Activated naive CD4-positive, alpha-beta T cell treated with anti-CD3 and anti-CD28 coated beads, Interleukin-2, amount 10 ng/mL, durations not matched to agents 7 days and 5 days (primary cell): ENCODE results near the gene COL5A1.

Experiments
- CTCF ChIA-PET: fragments of 350-600 bp; sonication (Branson Sonifier 250); formaldehyde crosslinking; loops from one replicate; lab custom pipeline; 2021; ENCODE audit warnings: antibody characterized with exemption; lab: Charles Lee
- DNase-seq: peaks from one replicate; pipeline ENCODE4 v3.0.0-alpha.2; 2020
- H3K27ac Mint-ChIP-seq: one replicate; pipeline ENCODE4 v1.8.0; 2021; ENCODE audit warnings: mild to moderate bottlenecking, moderate library complexity, mixed read lengths
- H3K27me3 Mint-ChIP-seq: one replicate; pipeline ENCODE4 v1.8.0; 2021; ENCODE audit warnings: mild to moderate bottlenecking, mixed read lengths
- H3K36me3 Mint-ChIP-seq: one replicate; pipeline ENCODE4 v1.8.0; 2021; ENCODE audit warnings: mixed read lengths
- H3K4me1 Mint-ChIP-seq: one replicate; pipeline ENCODE4 v1.8.0; 2021; ENCODE audit warnings: mixed read lengths
- H3K4me3 Mint-ChIP-seq: one replicate; pipeline ENCODE4 v1.8.0; 2021; ENCODE audit warnings: mild to moderate bottlenecking, moderate library complexity, mixed read lengths
- H3K9me3 Mint-ChIP-seq: one replicate; pipeline ENCODE4 v1.8.0; 2021; ENCODE audit warnings: mixed read lengths

The COL5A1 gene

GRCh38 chr9:134835448-134835847 is 193.8 kb downstream of the COL5A1 start:
- DNase-seq = no peak
- H3K9me3 Mint-ChIP-seq = no peaks in the 10 kb centered on the region

GRCh38 chr9:134835987-134836386 is 194.4 kb downstream of the COL5A1 start:
- H3K36me3 Mint-ChIP-seq = no peaks in the 10 kb centered on the region
- H3K27ac Mint-ChIP-seq = no peak overlapping the region
- no peaks in the 10 kb centered on the region for H3K27me3 Mint-ChIP-seq
- no peak for DNase-seq
- H3K4me3 Mint-ChIP-seq = no peak overlapping the region
- no peaks in the 10 kb centered on the region for H3K9me3 Mint-ChIP-seq
- CTCF ChIA-PET = no interaction called here
- no peaks in the 10 kb centered on the region for H3K4me1 Mint-ChIP-seq

More at GRCh38 chr9:134835448-134835847, 193.8 kb downstream of the COL5A1 start:
- Mint-ChIP-seq H3K4me3 (no peak overlapping the region), H3K27ac (no peak overlapping the region), H3K36me3 (no peaks in the 10 kb centered on the region), H3K27me3 (no peaks in the 10 kb centered on the region), H3K4me1 (no peaks in the 10 kb centered on the region)
- CTCF ChIA-PET = no interaction called here

- no peaks in the 10 kb centered on the region for H3K4me1 Mint-ChIP-seq
- no peak for DNase-seq
- H3K4me3 Mint-ChIP-seq = no peak overlapping the region
- no peaks in the 10 kb centered on the region for H3K36me3 Mint-ChIP-seq
- H3K9me3 Mint-ChIP-seq = no peaks in the 10 kb centered on the region
- H3K27me3 Mint-ChIP-seq = no peaks in the 10 kb centered on the region
- CTCF ChIA-PET = no interaction called here
- no peak overlapping the region for H3K27ac Mint-ChIP-seq
Observed at GRCh38 chr9:134836406-134836970, 194.9 kb downstream of the COL5A1 start.

- Mint-ChIP-seq H3K4me3 (no peak overlapping the region), H3K27ac (no peak overlapping the region), H3K36me3 (no peaks in the 10 kb centered on the region), H3K4me1 (no peaks in the 10 kb centered on the region), H3K27me3 (no peaks in the 10 kb centered on the region), H3K9me3 (no peaks in the 10 kb centered on the region)
- CTCF ChIA-PET = no interaction called here
- no peak for DNase-seq
Observed at GRCh38 chr9:134837529-134837928, 195.9 kb downstream of the COL5A1 start.

GRCh38 chr9:134838651-134839454 is 197.2 kb downstream of the COL5A1 start:
- Mint-ChIP-seq H3K27me3 (no peaks in the 10 kb centered on the region), H3K4me1 (no peaks in the 10 kb centered on the region), H3K9me3 (no peaks in the 10 kb centered on the region), H3K36me3 (no peaks in the 10 kb centered on the region), H3K27ac (no peak overlapping the region), H3K4me3 (no peak overlapping the region)
- DNase-seq = no peak
- CTCF ChIA-PET = no interaction called here

GRCh38 chr9:134839455-134840125 is 198.0 kb downstream of the COL5A1 start:
- no peaks in the 10 kb centered on the region for H3K9me3 Mint-ChIP-seq
- H3K27ac Mint-ChIP-seq = no peak overlapping the region
- H3K4me1 Mint-ChIP-seq = no peaks in the 10 kb centered on the region
- no peaks in the 10 kb centered on the region for H3K27me3 Mint-ChIP-seq
- no peaks in the 10 kb centered on the region for H3K36me3 Mint-ChIP-seq
- no peak for DNase-seq
- CTCF ChIA-PET = no interaction called here
- H3K4me3 Mint-ChIP-seq = no peak overlapping the region

- H3K27me3 Mint-ChIP-seq = no peaks in the 10 kb centered on the region
- no peak overlapping the region for H3K4me3 Mint-ChIP-seq
- H3K4me1 Mint-ChIP-seq = no peaks in the 10 kb centered on the region
- no peaks in the 10 kb centered on the region for H3K9me3 Mint-ChIP-seq
- H3K27ac Mint-ChIP-seq = no peak overlapping the region
- no peaks in the 10 kb centered on the region for H3K36me3 Mint-ChIP-seq
- CTCF ChIA-PET = no interaction called here
- no peak for DNase-seq
Observed at GRCh38 chr9:134840511-134840910, 198.9 kb downstream of the COL5A1 start.

GRCh38 chr9:134841180-134841904 is 199.7 kb downstream of the COL5A1 start:
- Mint-ChIP-seq H3K36me3 (no peaks in the 10 kb centered on the region), H3K4me1 (no peaks in the 10 kb centered on the region), H3K27ac (no peak overlapping the region), H3K4me3 (no peak overlapping the region), H3K9me3 (no peaks in the 10 kb centered on the region), H3K27me3 (no peaks in the 10 kb centered on the region)
- CTCF ChIA-PET = no interaction called here
- no peak for DNase-seq

- CTCF ChIA-PET = no interaction called here
- H3K9me3 Mint-ChIP-seq = no peaks in the 10 kb centered on the region
- DNase-seq = no peak
- no peaks in the 10 kb centered on the region for H3K27me3 Mint-ChIP-seq
- no peak overlapping the region for H3K27ac Mint-ChIP-seq
- H3K36me3 Mint-ChIP-seq = no peaks in the 10 kb centered on the region
- H3K4me3 Mint-ChIP-seq = no peak overlapping the region
- H3K4me1 Mint-ChIP-seq = no peaks in the 10 kb centered on the region
Observed at GRCh38 chr9:134842321-134842720, 200.7 kb downstream of the COL5A1 start.

- no peak overlapping the region for H3K27ac Mint-ChIP-seq
Observed at GRCh38 chr9:134843740-134844139, 202.1 kb downstream of the COL5A1 start.

GRCh38 chr9:134844821-134845220 is 203.2 kb downstream of the COL5A1 start:
- DNase-seq = no peak
- Mint-ChIP-seq H3K9me3 (no peaks in the 10 kb centered on the region), H3K36me3 (no peaks in the 10 kb centered on the region), H3K4me3 (no peak overlapping the region), H3K4me1 (no peaks in the 10 kb centered on the region), H3K27ac (no peak overlapping the region), H3K27me3 (no peaks in the 10 kb centered on the region)
- CTCF ChIA-PET = no interaction called here

More at GRCh38 chr9:134843740-134844139, 202.1 kb downstream of the COL5A1 start:
- H3K9me3 Mint-ChIP-seq = no peaks in the 10 kb centered on the region
- CTCF ChIA-PET = no interaction called here
- H3K4me3 Mint-ChIP-seq = no peak overlapping the region
- no peaks in the 10 kb centered on the region for H3K27me3 Mint-ChIP-seq
- DNase-seq = no peak
- no peaks in the 10 kb centered on the region for H3K36me3 Mint-ChIP-seq
- H3K4me1 Mint-ChIP-seq = no peaks in the 10 kb centered on the region

GRCh38 chr9:134846187-134846586 is 204.6 kb downstream of the COL5A1 start:
- DNase-seq = no peak
- Mint-ChIP-seq H3K4me1 (no peaks in the 10 kb centered on the region), H3K27ac (no peak overlapping the region), H3K9me3 (no peaks in the 10 kb centered on the region), H3K4me3 (no peak overlapping the region), H3K27me3 (no peaks in the 10 kb centered on the region), H3K36me3 (no peaks in the 10 kb centered on the region)
- CTCF ChIA-PET = no interaction called here

GRCh38 chr9:134846699-134847098 is 205.1 kb downstream of the COL5A1 start:
- no peaks in the 10 kb centered on the region for H3K36me3 Mint-ChIP-seq

GRCh38 chr9:134847138-134847537 is 205.5 kb downstream of the COL5A1 start:
- no peaks in the 10 kb centered on the region for H3K9me3 Mint-ChIP-seq
- no peaks in the 10 kb centered on the region for H3K27me3 Mint-ChIP-seq
- H3K27ac Mint-ChIP-seq = no peak overlapping the region
- no peak overlapping the region for H3K4me3 Mint-ChIP-seq
- DNase-seq = no peak
- H3K4me1 Mint-ChIP-seq = no peaks in the 10 kb centered on the region
- CTCF ChIA-PET = no interaction called here
- H3K36me3 Mint-ChIP-seq = no peaks in the 10 kb centered on the region

More at GRCh38 chr9:134846699-134847098, 205.1 kb downstream of the COL5A1 start:
- Mint-ChIP-seq H3K27ac (no peak overlapping the region), H3K4me3 (no peak overlapping the region), H3K27me3 (no peaks in the 10 kb centered on the region), H3K4me1 (no peaks in the 10 kb centered on the region), H3K9me3 (no peaks in the 10 kb centered on the region)
- CTCF ChIA-PET = no interaction called here
- no peak for DNase-seq
